ENCODE data around the gene PWWP2B.

Gene PWWP2B

GRCh38 chr10:132374176-132374575 is 22.8 kb upstream of the PWWP2B start:
- Histone ChIP-seq H3K9ac (ENCODE audit: low read length) (no peak overlapping the region), H3K4me2 (ENCODE audit: low read length) (no peak overlapping the region), H3K9me2 (ENCODE audit: low read depth, low read length) (no peaks in the 10 kb centered on the region), H3K9me3 (ENCODE audit: low read length) (no peaks in the 10 kb centered on the region), H3K4me3 (ENCODE audit: low read depth, low read length, poor library complexity, severe bottlenecking) (no peak overlapping the region), H2AFZ (ENCODE audit: low read length) (no peak overlapping the region), H3K79me2 (ENCODE audit: insufficient read depth, low read length) (no peaks in the 10 kb centered on the region), H3K27ac (ENCODE audit: low read depth, low read length, poor library complexity, severe bottlenecking) (no peak overlapping the region), H4K20me1 (ENCODE audit: insufficient read depth, low read length) (no peaks in the 10 kb centered on the region), H3K4me1 (ENCODE audit: insufficient read depth, low read length, severe bottlenecking) (no peaks in the 10 kb centered on the region), H3K27me3 (ENCODE audit: insufficient read depth, low read length) (no peaks in the 10 kb centered on the region), H3F3A (ENCODE audit: insufficient read depth, low read length) (no peaks in the 10 kb centered on the region), H3K36me3 (ENCODE audit: insufficient read depth, low read length) (no peaks in the 10 kb centered on the region)
- TF ChIP-seq EZH2 (IDR thresholded peaks at IDR 0.05; ENCODE audit: borderline replicate concordance, low read length) (no peak), CTCF (IDR thresholded peaks at IDR 0.05; ENCODE audit: low read length) (no peak)

GRCh38 chr10:132374612-132375011 is 22.4 kb upstream of the PWWP2B start:
- Histone ChIP-seq H3K4me3 (ENCODE audit: low read depth, low read length, poor library complexity, severe bottlenecking) (no peak overlapping the region), H3K9me2 (ENCODE audit: low read depth, low read length) (no peaks in the 10 kb centered on the region), H3K36me3 (ENCODE audit: insufficient read depth, low read length) (no peaks in the 10 kb centered on the region), H4K20me1 (ENCODE audit: insufficient read depth, low read length) (no peaks in the 10 kb centered on the region), H3K27ac (ENCODE audit: low read depth, low read length, poor library complexity, severe bottlenecking) (no peak overlapping the region), H3K9ac (ENCODE audit: low read length) (no peak overlapping the region), H3K27me3 (ENCODE audit: insufficient read depth, low read length) (no peaks in the 10 kb centered on the region), H3K9me3 (ENCODE audit: low read length) (no peaks in the 10 kb centered on the region), H3K79me2 (ENCODE audit: insufficient read depth, low read length) (no peaks in the 10 kb centered on the region), H2AFZ (ENCODE audit: low read length) (no peak overlapping the region), H3K4me2 (ENCODE audit: low read length) (no peak overlapping the region), H3K4me1 (ENCODE audit: insufficient read depth, low read length, severe bottlenecking) (no peaks in the 10 kb centered on the region), H3F3A (ENCODE audit: insufficient read depth, low read length) (no peaks in the 10 kb centered on the region)
- TF ChIP-seq EZH2 (IDR thresholded peaks at IDR 0.05; ENCODE audit: borderline replicate concordance, low read length) (no peak), CTCF (IDR thresholded peaks at IDR 0.05; ENCODE audit: low read length) (no peak)

GRCh38 chr10:132375116-132375794 is 21.7 kb upstream of the PWWP2B start:
- Histone ChIP-seq H3K36me3 (ENCODE audit: insufficient read depth, low read length) (no peaks in the 10 kb centered on the region), H3K4me1 (ENCODE audit: insufficient read depth, low read length, severe bottlenecking) (no peaks in the 10 kb centered on the region), H3K4me3 (ENCODE audit: low read depth, low read length, poor library complexity, severe bottlenecking) (no peak overlapping the region), H4K20me1 (ENCODE audit: insufficient read depth, low read length) (no peaks in the 10 kb centered on the region), H3K27me3 (ENCODE audit: insufficient read depth, low read length) (no peaks in the 10 kb centered on the region), H3K4me2 (ENCODE audit: low read length) (no peak overlapping the region), H2AFZ (ENCODE audit: low read length) (no peak overlapping the region), H3K79me2 (ENCODE audit: insufficient read depth, low read length) (no peaks in the 10 kb centered on the region), H3K9me3 (ENCODE audit: low read length) (no peaks in the 10 kb centered on the region), H3F3A (ENCODE audit: insufficient read depth, low read length) (no peaks in the 10 kb centered on the region), H3K27ac (ENCODE audit: low read depth, low read length, poor library complexity, severe bottlenecking) (no peak overlapping the region), H3K9ac (ENCODE audit: low read length) (no peak overlapping the region), H3K9me2 (ENCODE audit: low read depth, low read length) (no peaks in the 10 kb centered on the region)
- TF ChIP-seq EZH2 (IDR thresholded peaks at IDR 0.05; ENCODE audit: borderline replicate concordance, low read length) (no peak), CTCF (IDR thresholded peaks at IDR 0.05; ENCODE audit: low read length) (no peak)

Measured in OCI-LY1 (cell line).